CD4-positive, CD25-positive, alpha-beta regulatory T cell (primary cell): Measurements from ENCODE around the gene CACNA1G. TPM values are rescaled to one million over a fixed set of nuclear protein-coding genes. Genes with fewer than 3 reads are reported as not detected.

Source experiments
- ATAC-seq, 2 donors: fragments of 150-1000 bp; cut with Tn5 transposase; one replicate each; pipeline ENCODE4 v1.10.0; 2021; ENCODE audit warnings: low read depth in 2 of 2, moderate number of reproducible peaks in 2 of 2, moderate library complexity in 1 of 2
- DNase-seq, 3 donors: peaks; one replicate each; pipeline versions ENCODE4 v3.0.0 to v3.0.0-alpha.2; 2012 to 2022; ENCODE audit warnings: mixed read lengths in 1 of 3
- H3K27ac ChIP-seq: one replicate; pipeline ENCODE4 v1.7.0; 2013; ENCODE audit warnings: mild to moderate bottlenecking, low read length; ENCODE audit not compliant: insufficient read depth, poor library complexity, severe bottlenecking
- H3K27me3 ChIP-seq: one replicate; pipeline ENCODE4 v1.7.0; 2013; ENCODE audit warnings: low read length; ENCODE audit not compliant: control insufficient read depth, insufficient read depth
- H3K36me3 ChIP-seq: one replicate; pipeline ENCODE4 v1.7.0; 2013; ENCODE audit warnings: mild to moderate bottlenecking, low read length, moderate library complexity; ENCODE audit not compliant: control insufficient read depth, insufficient read depth
- H3K4me1 ChIP-seq: 2 replicates; pipeline ENCODE4 v1.7.0; 2013; ENCODE audit warnings: mild to moderate bottlenecking, low read length; ENCODE audit not compliant: insufficient read depth, control insufficient read depth, poor library complexity, severe bottlenecking
- H3K4me3 ChIP-seq: one replicate; pipeline ENCODE4 v1.7.0; 2013; ENCODE audit warnings: low read depth, mild to moderate bottlenecking, low read length, moderate library complexity
- H3K9me3 ChIP-seq, 2 experiments: 1 replicate in 1 of 2; 2 replicates in 1 of 2; pipeline ENCODE4 v1.7.0; 2013; ENCODE audit warnings: low read length in 2 of 2, mild to moderate bottlenecking in 1 of 2, moderate library complexity in 1 of 2; ENCODE audit not compliant: control insufficient read depth in 2 of 2
- H3K27ac Mint-ChIP-seq, 3 donors: one replicate each; pipeline ENCODE4 v1.8.0; 2020 to 2022; ENCODE audit warnings: mild to moderate bottlenecking in 3 of 3, mixed read lengths in 3 of 3, moderate library complexity in 2 of 3
- H3K27me3 Mint-ChIP-seq: one replicate; pipeline ENCODE4 v1.8.0; 2022; ENCODE audit warnings: mild to moderate bottlenecking, mixed read lengths
- H3K36me3 Mint-ChIP-seq: one replicate; pipeline ENCODE4 v1.8.0; 2020; ENCODE audit warnings: mixed read lengths
- H3K4me1 Mint-ChIP-seq, 4 donors: one replicate each; pipeline ENCODE4 v1.8.0; 2020 to 2022; ENCODE audit warnings: mixed read lengths in 4 of 4, mild to moderate bottlenecking in 1 of 4
- H3K4me3 Mint-ChIP-seq, 4 donors: one replicate each; pipeline ENCODE4 v1.8.0; 2020 to 2022; ENCODE audit warnings: mild to moderate bottlenecking in 4 of 4, mixed read lengths in 4 of 4, moderate library complexity in 3 of 4
- H3K9me3 Mint-ChIP-seq, 7 donors: one replicate each; pipeline ENCODE4 v1.8.0; 2020 to 2022; ENCODE audit warnings: mixed read lengths in 7 of 7, mild to moderate bottlenecking in 3 of 7, moderate library complexity in 2 of 7
- polyA plus RNA-seq, 4 donors: library from polyadenylated mRNA; unstranded; fragments of 300-500 nt; fragmentation: Illumina TruSeq; gene quantifications; one replicate each; pipeline ENCODE4 v1.2.3, GENCODE V29; 2021
- total RNA-seq: library from RNA; stranded (reverse); gene quantifications from one replicate; pipeline ENCODE4 v1.2.3, GENCODE V29; 2022

CACNA1G gene
- total and polyA plus RNA-seq, 5 donors from 2014 or later: 0.05 TPM; not detected in 4

DNA sequence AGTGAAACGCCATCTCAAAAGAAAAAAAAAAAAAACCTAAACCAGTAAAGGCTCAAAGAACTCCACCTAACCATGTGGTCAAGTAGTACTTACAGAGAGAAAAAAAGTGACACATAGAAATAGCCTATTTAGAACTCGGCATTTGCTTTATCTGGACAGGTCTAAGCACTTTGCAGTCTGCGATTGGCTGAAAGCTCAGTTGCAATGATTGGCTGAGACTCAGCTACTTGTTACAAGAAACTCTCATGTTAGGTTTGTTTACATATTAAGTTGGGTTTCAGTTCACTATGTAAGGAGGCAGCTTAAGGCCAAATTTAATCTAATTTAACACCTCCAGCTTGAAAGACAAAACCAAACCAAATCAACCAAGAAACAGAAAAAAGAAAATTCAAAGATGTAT, 93.2 kb downstream of the CACNA1G start:
- Histone ChIP-seq H3K9me3 (peaks cover 3 to 4% of the 10 kb centered on the region in 2 experiments), H3K27ac (no peak overlapping the region), H3K36me3 (no peaks in the 10 kb centered on the region), H3K4me1 (no peaks in the 10 kb centered on the region), H3K4me3 (no peak overlapping the region), H3K27me3 (peaks cover 2% of the 10 kb centered on the region)
- H3K36me3 Mint-ChIP-seq: no peaks in the 10 kb centered on the region
- H3K4me1 Mint-ChIP-seq: no peaks in the 10 kb centered on the region
- peaks cover 0 to 4% (median 0%) of the 10 kb centered on the region in 7 donors for H3K9me3 Mint-ChIP-seq
- H3K4me3 Mint-ChIP-seq: no peak overlapping the region
- H3K27me3 Mint-ChIP-seq: peaks cover 22% of the 10 kb centered on the region
- no peak for DNase-seq
- ATAC-seq: no peak
- H3K27ac Mint-ChIP-seq: no peak overlapping the region

DNA sequence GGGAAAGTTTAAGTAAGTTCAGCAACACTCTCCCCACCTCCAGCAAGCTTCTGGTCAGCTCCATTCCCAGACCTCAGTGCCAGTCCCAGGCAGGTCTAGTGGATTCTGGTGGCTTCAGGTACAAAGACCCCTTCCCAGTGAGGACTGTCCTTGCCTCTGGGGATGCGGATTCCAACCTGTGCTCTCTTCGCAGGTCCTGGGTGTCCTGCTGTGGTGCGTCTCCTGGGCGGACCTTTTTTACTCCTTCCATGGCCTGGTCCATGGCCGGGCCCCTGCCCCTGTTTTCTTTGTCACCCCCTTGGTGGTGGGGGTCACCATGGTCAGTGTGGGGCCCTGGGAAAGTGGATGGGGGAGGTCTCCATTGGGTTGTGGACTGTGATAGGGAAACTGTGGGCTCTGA, 96.0 kb downstream of the CACNA1G start:
- no peak for DNase-seq
- no peaks in the 10 kb centered on the region for H3K36me3 Mint-ChIP-seq
- no peak overlapping the region for H3K4me3 ChIP-seq
- H3K27ac Mint-ChIP-seq: no peak overlapping the region
- ATAC-seq: no peak
- H3K27me3 Mint-ChIP-seq: peaks cover 15% of the 10 kb centered on the region
- H3K9me3 ChIP-seq: peaks cover 3 to 4% of the 10 kb centered on the region in 2 experiments
- no peak overlapping the region for H3K4me3 Mint-ChIP-seq
- H3K4me1 ChIP-seq: no peaks in the 10 kb centered on the region
- no peak overlapping the region for H3K27ac ChIP-seq
- H3K9me3 Mint-ChIP-seq: peaks cover 0 to 4% (median 0%) of the 10 kb centered on the region in 7 donors
- peaks cover 0 to 4% (median 3%) of the 10 kb centered on the region in 4 donors for H3K4me1 Mint-ChIP-seq
- H3K27me3 ChIP-seq: peaks cover 2% of the 10 kb centered on the region
- H3K36me3 ChIP-seq: no peaks in the 10 kb centered on the region

DNA sequence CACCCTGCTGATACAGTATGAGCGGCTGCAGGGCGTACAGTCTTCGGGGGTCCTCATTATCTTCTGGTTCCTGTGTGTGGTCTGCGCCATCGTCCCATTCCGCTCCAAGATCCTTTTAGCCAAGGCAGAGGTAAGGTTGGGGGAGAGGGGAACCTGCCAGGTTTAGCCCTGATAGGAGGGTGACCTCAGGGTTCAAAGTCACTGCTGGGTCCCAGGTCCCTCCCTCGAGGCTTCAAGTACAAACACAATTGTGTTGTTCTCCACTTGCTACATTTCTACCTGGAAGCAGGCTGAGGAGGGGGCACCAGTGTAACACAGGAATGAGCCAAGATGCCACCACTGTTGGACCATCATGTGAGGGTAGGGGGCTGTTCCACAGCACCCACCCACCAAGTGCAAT, 96.5 kb downstream of the CACNA1G start:
- no peak overlapping the region for H3K27ac ChIP-seq
- H3K9me3 ChIP-seq: peaks cover 3 to 4% of the 10 kb centered on the region in 2 experiments
- H3K27me3 ChIP-seq: peaks cover 2% of the 10 kb centered on the region
- H3K4me3 Mint-ChIP-seq: no peak overlapping the region
- no peaks in the 10 kb centered on the region for H3K36me3 ChIP-seq
- no peak overlapping the region for H3K27ac Mint-ChIP-seq
- no peak for DNase-seq
- no peaks in the 10 kb centered on the region for H3K36me3 Mint-ChIP-seq
- H3K27me3 Mint-ChIP-seq: peaks cover 9% of the 10 kb centered on the region
- peaks cover 0 to under 1% (median 0%) of the 10 kb centered on the region in 7 donors for H3K9me3 Mint-ChIP-seq
- H3K4me1 Mint-ChIP-seq: peaks cover 0 to 9% (median 8%) of the 10 kb centered on the region in 4 donors
- no peak for ATAC-seq
- H3K4me3 ChIP-seq: no peak overlapping the region
- no peaks in the 10 kb centered on the region for H3K4me1 ChIP-seq

DNA sequence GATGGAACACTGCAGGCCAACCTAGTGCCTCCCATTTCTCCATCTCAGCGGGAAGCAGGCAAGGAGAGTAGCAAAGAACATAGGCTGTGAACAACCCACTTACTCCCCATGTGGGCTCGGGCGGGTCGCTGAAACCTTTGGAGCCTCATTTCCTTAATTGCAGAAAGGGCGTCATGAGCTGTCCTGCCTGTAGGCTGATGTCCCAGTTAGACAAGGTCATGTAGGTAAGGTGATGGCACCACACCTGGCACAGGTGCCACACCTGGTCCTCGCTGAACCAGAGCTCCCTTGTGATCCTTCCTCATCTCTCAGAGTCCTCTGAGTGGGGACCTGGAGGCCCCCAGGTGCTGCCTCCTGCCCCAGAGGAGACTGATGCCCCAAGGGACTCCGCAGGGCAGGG, 97.1 kb downstream of the CACNA1G start:
- Mint-ChIP-seq H3K27me3 (peaks cover 4% of the 10 kb centered on the region), H3K27ac (no peak overlapping the region), H3K36me3 (no peaks in the 10 kb centered on the region), H3K4me1 (peaks cover 0 to 10% (median 8%) of the 10 kb centered on the region in 4 donors), H3K9me3 (no peaks in the 10 kb centered on the region), H3K4me3 (no peak overlapping the region)
- Histone ChIP-seq H3K36me3 (no peaks in the 10 kb centered on the region), H3K27me3 (no peaks in the 10 kb centered on the region), H3K4me1 (no peaks in the 10 kb centered on the region), H3K27ac (no peak overlapping the region), H3K9me3 (peaks cover under 1 to 3% of the 10 kb centered on the region in 2 experiments), H3K4me3 (no peak overlapping the region)
- DNase-seq: no peak
- ATAC-seq: no peak

DNA sequence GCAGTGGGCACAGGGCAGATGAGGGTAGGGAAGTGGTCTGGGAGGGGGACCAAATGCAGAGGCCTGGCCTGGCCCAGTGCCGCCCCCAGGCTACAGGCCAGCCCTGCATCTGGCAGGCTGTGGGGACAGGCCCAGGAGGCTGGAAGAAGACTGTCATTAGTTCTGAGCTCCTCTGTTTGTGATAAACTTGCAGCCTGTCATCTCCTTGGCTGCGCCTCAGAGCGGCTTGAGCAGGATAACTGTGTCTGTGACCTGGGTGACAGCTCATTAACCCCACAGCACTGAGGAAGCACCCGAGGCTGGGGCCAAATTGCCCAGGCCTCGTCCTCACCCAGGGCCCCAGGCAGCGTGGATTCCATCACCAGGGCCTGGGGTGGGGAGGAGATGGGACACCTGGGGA, 98.1 kb downstream of the CACNA1G start:
- DNase-seq (no peak), ATAC-seq (no peak)
- H3K9me3 ChIP-seq: no peaks in the 10 kb centered on the region
- no peaks in the 10 kb centered on the region for H3K27me3 ChIP-seq
- Mint-ChIP-seq H3K9me3 (no peaks in the 10 kb centered on the region), H3K4me1 (peaks cover 0 to 10% (median 8%) of the 10 kb centered on the region in 4 donors), H3K27ac (no peak overlapping the region), H3K27me3 (peaks cover 4% of the 10 kb centered on the region), H3K36me3 (no peaks in the 10 kb centered on the region), H3K4me3 (no peak overlapping the region)
- H3K36me3 ChIP-seq: no peaks in the 10 kb centered on the region
- no peak overlapping the region for H3K27ac ChIP-seq
- no peak overlapping the region for H3K4me3 ChIP-seq
- H3K4me1 ChIP-seq: no peaks in the 10 kb centered on the region

DNA sequence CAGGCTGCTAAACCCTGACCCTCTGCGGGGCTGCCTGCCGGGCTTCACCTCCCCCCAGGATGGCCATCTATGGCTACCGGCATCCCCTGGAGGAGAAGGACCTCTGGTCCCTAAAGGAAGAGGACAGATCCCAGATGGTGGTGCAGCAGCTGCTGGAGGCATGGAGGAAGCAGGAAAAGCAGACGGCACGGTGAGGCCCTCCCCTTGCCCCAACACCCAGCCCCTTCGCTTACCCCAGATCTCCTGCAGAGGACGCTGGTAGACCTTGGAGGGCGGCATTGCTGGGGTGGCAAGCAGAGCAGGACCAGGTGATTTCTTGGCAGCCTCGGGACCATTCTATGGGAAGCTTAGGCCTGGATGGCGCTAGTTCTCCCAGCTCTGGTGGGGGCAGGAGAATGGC, 98.7 kb downstream of the CACNA1G start:
- Mint-ChIP-seq H3K27ac (no peak overlapping the region), H3K9me3 (no peaks in the 10 kb centered on the region), H3K4me3 (no peak overlapping the region), H3K4me1 (peaks cover 0 to 10% (median 8%) of the 10 kb centered on the region in 4 donors), H3K36me3 (no peaks in the 10 kb centered on the region), H3K27me3 (peaks cover 4% of the 10 kb centered on the region)
- no peak overlapping the region for H3K27ac ChIP-seq
- no peaks in the 10 kb centered on the region for H3K27me3 ChIP-seq
- no peaks in the 10 kb centered on the region for H3K4me1 ChIP-seq
- ATAC-seq (no peak), DNase-seq (no peak)
- H3K9me3 ChIP-seq: no peaks in the 10 kb centered on the region
- H3K4me3 ChIP-seq: no peak overlapping the region
- no peaks in the 10 kb centered on the region for H3K36me3 ChIP-seq

DNA sequence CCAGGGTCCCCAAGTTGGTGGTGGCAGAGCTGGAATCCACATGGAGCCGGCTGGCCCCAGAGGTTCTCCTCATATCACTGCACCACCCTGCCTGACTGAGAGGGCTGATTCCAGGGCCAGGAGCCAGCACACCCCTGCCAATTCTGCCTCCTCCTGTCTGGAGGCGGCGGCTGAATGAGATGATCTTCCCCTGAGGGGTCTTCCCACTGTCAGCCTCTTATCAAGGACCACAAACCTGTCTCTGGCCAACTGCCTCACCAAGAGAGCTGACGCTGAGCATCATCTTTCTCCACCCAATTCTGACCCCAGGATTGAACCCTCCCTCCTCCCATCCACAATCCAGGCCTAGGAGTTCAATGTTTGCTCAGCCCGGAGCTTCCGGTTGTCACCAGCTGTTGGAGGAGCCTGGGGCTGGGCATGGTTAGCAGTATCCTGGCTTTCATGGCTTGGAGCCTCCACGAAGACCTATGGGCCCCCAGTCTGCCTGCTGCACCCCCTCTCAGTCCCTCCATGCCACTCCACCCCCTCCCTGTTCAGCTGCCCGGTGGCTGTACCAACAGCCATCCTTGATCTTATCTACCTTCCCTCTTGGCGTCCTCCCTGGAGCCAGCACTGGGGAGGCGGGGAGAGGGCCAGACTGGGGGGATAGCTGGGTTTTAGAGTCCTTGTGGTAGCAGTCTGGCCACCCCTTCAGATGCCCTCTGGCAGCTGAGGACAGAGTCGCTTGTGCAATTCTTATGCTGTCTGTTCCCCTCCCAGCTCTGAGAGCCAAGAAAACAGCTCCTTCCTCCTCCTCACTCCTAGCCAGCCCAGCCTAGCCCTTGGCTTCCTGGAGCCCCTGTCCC, 99.7 kb downstream of the CACNA1G start:
- Histone ChIP-seq H3K36me3 (no peaks in the 10 kb centered on the region), H3K27ac (no peak overlapping the region), H3K4me3 (no peak overlapping the region), H3K9me3 (no peaks in the 10 kb centered on the region), H3K4me1 (no peaks in the 10 kb centered on the region), H3K27me3 (no peaks in the 10 kb centered on the region)
- DNase-seq (no peak), ATAC-seq (no peak)
- H3K27ac Mint-ChIP-seq: peak overlapping the region in 2 of 3 donors; percentile 46 to 56
- H3K9me3 Mint-ChIP-seq: no peaks in the 10 kb centered on the region
- peaks cover 0 to 10% (median 9%) of the 10 kb centered on the region in 4 donors for H3K4me1 Mint-ChIP-seq
- peaks cover 1% of the 10 kb centered on the region for H3K27me3 Mint-ChIP-seq
- H3K36me3 Mint-ChIP-seq: no peaks in the 10 kb centered on the region
- H3K4me3 Mint-ChIP-seq: no peak overlapping the region

DNA sequence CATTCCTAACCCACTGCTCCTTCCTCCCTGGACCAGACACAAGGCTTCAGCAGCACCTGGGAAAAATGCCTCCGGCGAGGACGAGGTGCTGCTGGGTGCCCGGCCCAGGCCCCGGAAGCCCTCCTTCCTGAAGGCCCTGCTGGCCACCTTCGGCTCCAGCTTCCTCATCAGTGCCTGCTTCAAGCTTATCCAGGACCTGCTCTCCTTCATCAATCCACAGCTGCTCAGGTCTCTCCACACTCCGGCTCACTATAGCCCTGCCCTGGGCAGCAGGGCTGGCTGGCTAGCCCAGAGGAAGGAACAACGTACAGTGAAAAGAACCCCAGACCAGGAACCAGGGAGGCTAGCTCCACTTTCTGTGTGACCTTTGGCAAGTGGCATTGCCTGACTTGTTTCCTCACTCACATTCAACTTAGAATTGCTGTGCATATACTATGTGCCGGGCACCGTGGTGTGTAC, 100.4 kb downstream of the CACNA1G start:
- no peaks in the 10 kb centered on the region for H3K36me3 ChIP-seq
- DNase-seq (no peak), ATAC-seq (no peak)
- Mint-ChIP-seq H3K27me3 (no peaks in the 10 kb centered on the region), H3K4me1 (peaks cover 0 to 10% (median 9%) of the 10 kb centered on the region in 4 donors), H3K9me3 (no peaks in the 10 kb centered on the region), H3K36me3 (no peaks in the 10 kb centered on the region), H3K27ac (peak overlapping the region; percentile 46 to 75 (median 56)), H3K4me3 (no peak overlapping the region)
- no peaks in the 10 kb centered on the region for H3K4me1 ChIP-seq
- H3K27me3 ChIP-seq: no peaks in the 10 kb centered on the region
- no peak overlapping the region for H3K27ac ChIP-seq
- no peaks in the 10 kb centered on the region for H3K9me3 ChIP-seq
- no peak overlapping the region for H3K4me3 ChIP-seq
